ENCODE data around the gene CAMTA2. TPM values are rescaled to one million over a fixed set of nuclear protein-coding genes. Genes with fewer than 3 reads are reported as not detected.

The CAMTA2 gene
- total RNA-seq, 1 donor from 2014 or later = 34.1 TPM

- Mint-ChIP-seq H3K9me3 (ENCODE audit: low read depth) (no peaks in the 10 kb centered on the region), H3K27ac (peak overlapping the region; percentile 60), H3K27me3 (no peaks in the 10 kb centered on the region), H3K36me3 (ENCODE audit: insufficient read depth) (peaks cover 23% of the 10 kb centered on the region), H3K4me1 (ENCODE audit: low read depth) (no peaks in the 10 kb centered on the region), H3K4me3 (ENCODE audit: low read depth) (no peak overlapping the region)
- TF ChIP-seq CTCF (IDR thresholded peaks at IDR 0.05; ENCODE audit: unreplicated experiment) = no peak
- no peak for DNase-seq (ENCODE audit: low spot score, unreplicated experiment)
Measured at GRCh38 chr17:5019475-5019956, 32.0 kb upstream of the CAMTA2 start.

GRCh38 chr17:5014357-5014756 is 26.9 kb upstream of the CAMTA2 start:
- H3K36me3 Mint-ChIP-seq (ENCODE audit: insufficient read depth) = peaks cover 18% of the 10 kb centered on the region

GRCh38 chr17:5011928-5012327 is 24.5 kb upstream of the CAMTA2 start:
- peaks cover 31% of the 10 kb centered on the region for H3K36me3 Mint-ChIP-seq (ENCODE audit: insufficient read depth)

More at GRCh38 chr17:5014357-5014756, 26.9 kb upstream of the CAMTA2 start:
- Mint-ChIP-seq H3K27me3 (no peaks in the 10 kb centered on the region), H3K4me3 (ENCODE audit: low read depth) (no peak overlapping the region), H3K4me1 (ENCODE audit: low read depth) (no peaks in the 10 kb centered on the region), H3K9me3 (ENCODE audit: low read depth) (no peaks in the 10 kb centered on the region), H3K27ac (no peak overlapping the region)
- no peak for DNase-seq (ENCODE audit: low spot score, unreplicated experiment)
- TF ChIP-seq CTCF (IDR thresholded peaks at IDR 0.05; ENCODE audit: unreplicated experiment) = no peak

GRCh38 chr17:5003214-5003867 is 15.9 kb upstream of the CAMTA2 start:
- no peak overlapping the region for H3K4me3 Mint-ChIP-seq (ENCODE audit: low read depth)
- no peak overlapping the region for H3K27ac Mint-ChIP-seq
- no peak for DNase-seq (ENCODE audit: low spot score, unreplicated experiment)
- H3K4me1 Mint-ChIP-seq (ENCODE audit: low read depth) = peaks cover 10% of the 10 kb centered on the region
- peaks cover 41% of the 10 kb centered on the region for H3K36me3 Mint-ChIP-seq (ENCODE audit: insufficient read depth)
- no peaks in the 10 kb centered on the region for H3K9me3 Mint-ChIP-seq (ENCODE audit: low read depth)
- TF ChIP-seq CTCF (IDR thresholded peaks at IDR 0.05; ENCODE audit: unreplicated experiment) = no peak
- no peaks in the 10 kb centered on the region for H3K27me3 Mint-ChIP-seq

More at GRCh38 chr17:5011928-5012327, 24.5 kb upstream of the CAMTA2 start:
- H3K9me3 Mint-ChIP-seq (ENCODE audit: low read depth) = no peaks in the 10 kb centered on the region
- no peak overlapping the region for H3K4me3 Mint-ChIP-seq (ENCODE audit: low read depth)
- DNase-seq (ENCODE audit: low spot score, unreplicated experiment) = no peak
- no peaks in the 10 kb centered on the region for H3K4me1 Mint-ChIP-seq (ENCODE audit: low read depth)
- no peak for TF ChIP-seq CTCF (IDR thresholded peaks at IDR 0.05; ENCODE audit: unreplicated experiment)
- H3K27ac Mint-ChIP-seq = no peak overlapping the region
- H3K27me3 Mint-ChIP-seq = no peaks in the 10 kb centered on the region

- DNase-seq (ENCODE audit: low spot score, unreplicated experiment) = no peak
- Mint-ChIP-seq H3K4me3 (ENCODE audit: low read depth) (no peak overlapping the region), H3K36me3 (ENCODE audit: insufficient read depth) (peaks cover 32% of the 10 kb centered on the region), H3K27me3 (no peaks in the 10 kb centered on the region), H3K27ac (no peak overlapping the region), H3K4me1 (ENCODE audit: low read depth) (peaks cover 10% of the 10 kb centered on the region), H3K9me3 (ENCODE audit: low read depth) (no peaks in the 10 kb centered on the region)
- TF ChIP-seq CTCF (IDR thresholded peaks at IDR 0.05; ENCODE audit: unreplicated experiment) = no peak
Measured at GRCh38 chr17:5002121-5002788, 14.8 kb upstream of the CAMTA2 start.
